Ascending aorta (tissue), 2 donors: ENCODE measurements around the gene EMILIN3. TPM values are rescaled to one million over a fixed set of nuclear protein-coding genes. Genes with fewer than 3 reads are reported as not detected.

Experiments
- DNase-seq, 2 donors: peaks; one replicate each; pipeline ENCODE4 v3.0.0-alpha.2; 2019; ENCODE audit warnings: low spot score in 2 of 2
- H3K27ac ChIP-seq, 2 donors: fragments of 200-600 bp; sonication (generic); one replicate each; pipeline ENCODE4 v1.5.1; 2016 to 2017; ENCODE audit warnings: mild to moderate bottlenecking in 1 of 2
- H3K27me3 ChIP-seq: fragments of 200-600 bp; sonication (generic); one replicate; pipeline ENCODE4 v1.5.1; 2017
- H3K36me3 ChIP-seq, 2 donors: fragments of 200-600 bp; sonication (generic); one replicate each; pipeline ENCODE4 v1.5.1; 2016
- H3K4me1 ChIP-seq, 2 donors: fragments of 200-600 bp; sonication (generic); one replicate each; pipeline ENCODE4 v1.5.1; 2016 to 2017; ENCODE audit warnings: mild to moderate bottlenecking in 1 of 2
- H3K4me3 ChIP-seq, 2 donors: fragments of 200-600 bp; sonication (generic); one replicate each; pipeline ENCODE4 v1.5.1; 2016 to 2017; ENCODE audit warnings: mild to moderate bottlenecking in 1 of 2
- H3K9me3 ChIP-seq, 2 donors: fragments of 200-600 bp; sonication (generic); one replicate each; pipeline ENCODE4 v1.5.1; 2016
- CTCF ChIP-seq, 3 experiments: fragments of 200-600 bp in 2 of 3; fragments of 450-650 bp in 1 of 3; sonication (generic) in 2 of 3; IDR thresholded peaks; one replicate each; pipeline ENCODE4 v1.5.1; 2016 to 2019; ENCODE audit warnings: antibody characterized with exemption in 3 of 3, mild to moderate bottlenecking in 1 of 3, moderate library complexity in 1 of 3
- intact Hi-C: fragments of 100-400 bp; cut with DNase I; formaldehyde crosslinking; loops from one replicate; pipeline ENCODE4 v1.15.1; 2023
- total RNA-seq: library from RNA; depleted of rRNA; stranded (reverse); fragments of >200 nt; gene quantifications from one replicate; pipeline ENCODE4 v1.1.0, GENCODE V29; 2016

The EMILIN3 gene
- total RNA-seq, 1 donor from 2014 or later = 0.53 TPM

GRCh38 chr20:41363601-41364000 is 3.0 kb downstream of the EMILIN3 start:
- peaks cover 12% of the 10 kb centered on the region for H3K27me3 ChIP-seq
- no peak overlapping the region for H3K4me3 ChIP-seq
- H3K9me3 ChIP-seq = no peaks in the 10 kb centered on the region
- peaks cover 0 to 2% of the 10 kb centered on the region in 2 donors for H3K4me1 ChIP-seq
- DNase-seq = no peak
- peaks cover 1 to 11% of the 10 kb centered on the region in 2 donors for H3K36me3 ChIP-seq
- H3K27ac ChIP-seq = no peak overlapping the region
- intact Hi-C loops = no loop called here
- TF ChIP-seq CTCF (IDR thresholded peaks at IDR 0.05) = no peak

- peaks cover 10 to 19% of the 10 kb centered on the region in 2 donors for H3K36me3 ChIP-seq
- H3K4me1 ChIP-seq = peaks cover 0 to 2% of the 10 kb centered on the region in 2 donors
- no peak overlapping the region for H3K27ac ChIP-seq
- peaks cover 12% of the 10 kb centered on the region for H3K27me3 ChIP-seq
- H3K9me3 ChIP-seq = no peaks in the 10 kb centered on the region
- no peak for TF ChIP-seq CTCF (IDR thresholded peaks at IDR 0.05)
- no peak for DNase-seq
- H3K4me3 ChIP-seq = no peak overlapping the region
- intact Hi-C loops = no loop called here
Observed at GRCh38 chr20:41362748-41363140, 3.9 kb downstream of the EMILIN3 start.

GRCh38 chr20:41361757-41362747 is 4.6 kb downstream of the EMILIN3 start:
- TF ChIP-seq CTCF (IDR thresholded peaks at IDR 0.05) = no peak
- Histone ChIP-seq H3K4me1 (peaks cover 0 to 2% of the 10 kb centered on the region in 2 donors), H3K27ac (no peak overlapping the region), H3K36me3 (peaks cover 10 to 26% of the 10 kb centered on the region in 2 donors), H3K9me3 (no peaks in the 10 kb centered on the region), H3K4me3 (no peak overlapping the region), H3K27me3 (peaks cover 12% of the 10 kb centered on the region)
- intact Hi-C loops = no loop called here
- no peak for DNase-seq

- Histone ChIP-seq H3K27ac (no peak overlapping the region), H3K36me3 (peaks cover 10 to 28% of the 10 kb centered on the region in 2 donors), H3K9me3 (no peaks in the 10 kb centered on the region), H3K4me1 (peaks cover 0 to 2% of the 10 kb centered on the region in 2 donors), H3K4me3 (no peak overlapping the region), H3K27me3 (peaks cover 12% of the 10 kb centered on the region)
- no peak for DNase-seq
- TF ChIP-seq CTCF (IDR thresholded peaks at IDR 0.05) = no peak
- intact Hi-C loops = no loop called here
Observed at GRCh38 chr20:41360831-41361756, 5.5 kb downstream of the EMILIN3 start.

GRCh38 chr20:41359541-41360011 is 7.0 kb downstream of the EMILIN3 start:
- no peak for TF ChIP-seq CTCF (IDR thresholded peaks at IDR 0.05)
- Histone ChIP-seq H3K27me3 (peaks cover 7% of the 10 kb centered on the region), H3K27ac (no peak overlapping the region), H3K36me3 (peaks cover 10 to 36% of the 10 kb centered on the region in 2 donors), H3K9me3 (no peaks in the 10 kb centered on the region), H3K4me1 (no peaks in the 10 kb centered on the region), H3K4me3 (no peak overlapping the region)
- intact Hi-C loops = no loop called here
- DNase-seq = no peak
